ENCODE measurements around the gene C1QTNF6. TPM values are rescaled to one million over a fixed set of nuclear protein-coding genes. Genes with fewer than 3 reads are reported as not detected.

The C1QTNF6 gene
- total and polyA plus RNA-seq, 2 experiments from 2014 or later = 1.7 to 2.3 TPM

DNA sequence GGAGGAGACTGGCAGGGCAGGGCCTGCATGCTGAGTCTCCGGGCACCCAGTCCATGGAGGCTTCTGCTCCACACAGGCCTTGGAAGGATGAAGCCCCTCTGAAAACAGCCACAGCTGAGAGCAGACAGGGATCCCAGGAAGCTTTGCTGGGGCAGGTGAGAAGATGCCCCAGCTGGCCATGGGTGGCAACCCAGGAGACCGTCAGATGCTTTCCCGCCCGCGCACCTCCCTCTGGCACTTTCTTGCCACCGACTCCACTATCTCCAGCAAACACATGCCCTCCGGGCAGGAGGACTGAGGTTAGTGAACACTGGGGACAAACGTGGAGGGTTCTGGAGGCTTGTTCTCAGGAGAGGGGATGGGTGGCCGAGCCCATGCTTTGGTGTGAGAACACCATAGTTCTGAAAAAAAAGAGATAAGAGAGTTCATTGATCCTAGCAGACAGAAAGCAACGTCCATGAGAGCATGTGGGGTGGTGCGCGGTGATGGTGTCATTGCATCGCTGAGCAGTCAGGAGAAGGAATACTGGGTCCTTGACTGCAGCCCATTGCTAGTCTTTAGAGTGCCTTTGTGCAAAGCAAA, 2.3 kb downstream of the C1QTNF6 start:
- Histone ChIP-seq H3K9me2 (ENCODE audit: insufficient read depth) (no peaks in the 10 kb centered on the region), H3K27me3 (ENCODE audit: insufficient read depth) (no peaks in the 10 kb centered on the region), H3K4me3 (no peak overlapping the region), H3K4me2 (no peak overlapping the region), H4K20me1 (replicated peaks; ENCODE audit: insufficient read depth) (no peaks in the 10 kb centered on the region), H3F3A (replicated peaks; ENCODE audit: low read depth) (peaks cover 10% of the 10 kb centered on the region; the same call in 1 of the 2 replicates), H3K4me1 (ENCODE audit: insufficient read depth) (peaks cover 33% of the 10 kb centered on the region), H3K79me2 (replicated peaks; ENCODE audit: insufficient read depth) (no peaks in the 10 kb centered on the region), H2AFZ (no peak overlapping the region), H3K36me3 (ENCODE audit: insufficient read depth) (no peaks in the 10 kb centered on the region), H3K27ac (ENCODE audit: low read depth) (no peak overlapping the region)
- ATAC-seq = no peak
- peaks cover 4% of the 10 kb centered on the region; the same call in 2 of the 3 replicates for H3K9me3 Mint-ChIP-seq
- peaks cover 8% of the 10 kb centered on the region for H3K36me3 Mint-ChIP-seq (ENCODE audit: low read depth)
- no peak for DNase-seq (ENCODE audit: low spot score)
- TF ChIP-seq STAT1 (IDR thresholded peaks at IDR 0.05; ENCODE audit: unreplicated experiment) (no peak), ZNF114 (CRISPR knock-in tag; IDR thresholded peaks at IDR 0.05) (no peak), ZNF331 (CRISPR knock-in tag; IDR thresholded peaks at IDR 0.05; ENCODE audit: low read depth) (no peak), JUNB (IDR thresholded peaks at IDR 0.05; ENCODE audit: unreplicated experiment) (no peak), EZH2 (IDR thresholded peaks at IDR 0.05; ENCODE audit: low read depth, unreplicated experiment) (no peak)
- TF ChIP-seq, protein P1, sequence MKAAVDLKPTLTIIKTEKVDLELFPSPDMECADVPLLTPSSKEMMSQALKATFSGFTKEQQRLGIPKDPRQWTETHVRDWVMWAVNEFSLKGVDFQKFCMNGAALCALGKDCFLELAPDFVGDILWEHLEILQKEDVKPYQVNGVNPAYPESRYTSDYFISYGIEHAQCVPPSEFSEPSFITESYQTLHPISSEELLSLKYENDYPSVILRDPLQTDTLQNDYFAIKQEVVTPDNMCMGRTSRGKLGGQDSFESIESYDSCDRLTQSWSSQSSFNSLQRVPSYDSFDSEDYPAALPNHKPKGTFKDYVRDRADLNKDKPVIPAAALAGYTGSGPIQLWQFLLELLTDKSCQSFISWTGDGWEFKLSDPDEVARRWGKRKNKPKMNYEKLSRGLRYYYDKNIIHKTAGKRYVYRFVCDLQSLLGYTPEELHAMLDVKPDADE (IDR thresholded peaks at IDR 0.05) = no peak
- TF ChIP-seq, protein P2, sequence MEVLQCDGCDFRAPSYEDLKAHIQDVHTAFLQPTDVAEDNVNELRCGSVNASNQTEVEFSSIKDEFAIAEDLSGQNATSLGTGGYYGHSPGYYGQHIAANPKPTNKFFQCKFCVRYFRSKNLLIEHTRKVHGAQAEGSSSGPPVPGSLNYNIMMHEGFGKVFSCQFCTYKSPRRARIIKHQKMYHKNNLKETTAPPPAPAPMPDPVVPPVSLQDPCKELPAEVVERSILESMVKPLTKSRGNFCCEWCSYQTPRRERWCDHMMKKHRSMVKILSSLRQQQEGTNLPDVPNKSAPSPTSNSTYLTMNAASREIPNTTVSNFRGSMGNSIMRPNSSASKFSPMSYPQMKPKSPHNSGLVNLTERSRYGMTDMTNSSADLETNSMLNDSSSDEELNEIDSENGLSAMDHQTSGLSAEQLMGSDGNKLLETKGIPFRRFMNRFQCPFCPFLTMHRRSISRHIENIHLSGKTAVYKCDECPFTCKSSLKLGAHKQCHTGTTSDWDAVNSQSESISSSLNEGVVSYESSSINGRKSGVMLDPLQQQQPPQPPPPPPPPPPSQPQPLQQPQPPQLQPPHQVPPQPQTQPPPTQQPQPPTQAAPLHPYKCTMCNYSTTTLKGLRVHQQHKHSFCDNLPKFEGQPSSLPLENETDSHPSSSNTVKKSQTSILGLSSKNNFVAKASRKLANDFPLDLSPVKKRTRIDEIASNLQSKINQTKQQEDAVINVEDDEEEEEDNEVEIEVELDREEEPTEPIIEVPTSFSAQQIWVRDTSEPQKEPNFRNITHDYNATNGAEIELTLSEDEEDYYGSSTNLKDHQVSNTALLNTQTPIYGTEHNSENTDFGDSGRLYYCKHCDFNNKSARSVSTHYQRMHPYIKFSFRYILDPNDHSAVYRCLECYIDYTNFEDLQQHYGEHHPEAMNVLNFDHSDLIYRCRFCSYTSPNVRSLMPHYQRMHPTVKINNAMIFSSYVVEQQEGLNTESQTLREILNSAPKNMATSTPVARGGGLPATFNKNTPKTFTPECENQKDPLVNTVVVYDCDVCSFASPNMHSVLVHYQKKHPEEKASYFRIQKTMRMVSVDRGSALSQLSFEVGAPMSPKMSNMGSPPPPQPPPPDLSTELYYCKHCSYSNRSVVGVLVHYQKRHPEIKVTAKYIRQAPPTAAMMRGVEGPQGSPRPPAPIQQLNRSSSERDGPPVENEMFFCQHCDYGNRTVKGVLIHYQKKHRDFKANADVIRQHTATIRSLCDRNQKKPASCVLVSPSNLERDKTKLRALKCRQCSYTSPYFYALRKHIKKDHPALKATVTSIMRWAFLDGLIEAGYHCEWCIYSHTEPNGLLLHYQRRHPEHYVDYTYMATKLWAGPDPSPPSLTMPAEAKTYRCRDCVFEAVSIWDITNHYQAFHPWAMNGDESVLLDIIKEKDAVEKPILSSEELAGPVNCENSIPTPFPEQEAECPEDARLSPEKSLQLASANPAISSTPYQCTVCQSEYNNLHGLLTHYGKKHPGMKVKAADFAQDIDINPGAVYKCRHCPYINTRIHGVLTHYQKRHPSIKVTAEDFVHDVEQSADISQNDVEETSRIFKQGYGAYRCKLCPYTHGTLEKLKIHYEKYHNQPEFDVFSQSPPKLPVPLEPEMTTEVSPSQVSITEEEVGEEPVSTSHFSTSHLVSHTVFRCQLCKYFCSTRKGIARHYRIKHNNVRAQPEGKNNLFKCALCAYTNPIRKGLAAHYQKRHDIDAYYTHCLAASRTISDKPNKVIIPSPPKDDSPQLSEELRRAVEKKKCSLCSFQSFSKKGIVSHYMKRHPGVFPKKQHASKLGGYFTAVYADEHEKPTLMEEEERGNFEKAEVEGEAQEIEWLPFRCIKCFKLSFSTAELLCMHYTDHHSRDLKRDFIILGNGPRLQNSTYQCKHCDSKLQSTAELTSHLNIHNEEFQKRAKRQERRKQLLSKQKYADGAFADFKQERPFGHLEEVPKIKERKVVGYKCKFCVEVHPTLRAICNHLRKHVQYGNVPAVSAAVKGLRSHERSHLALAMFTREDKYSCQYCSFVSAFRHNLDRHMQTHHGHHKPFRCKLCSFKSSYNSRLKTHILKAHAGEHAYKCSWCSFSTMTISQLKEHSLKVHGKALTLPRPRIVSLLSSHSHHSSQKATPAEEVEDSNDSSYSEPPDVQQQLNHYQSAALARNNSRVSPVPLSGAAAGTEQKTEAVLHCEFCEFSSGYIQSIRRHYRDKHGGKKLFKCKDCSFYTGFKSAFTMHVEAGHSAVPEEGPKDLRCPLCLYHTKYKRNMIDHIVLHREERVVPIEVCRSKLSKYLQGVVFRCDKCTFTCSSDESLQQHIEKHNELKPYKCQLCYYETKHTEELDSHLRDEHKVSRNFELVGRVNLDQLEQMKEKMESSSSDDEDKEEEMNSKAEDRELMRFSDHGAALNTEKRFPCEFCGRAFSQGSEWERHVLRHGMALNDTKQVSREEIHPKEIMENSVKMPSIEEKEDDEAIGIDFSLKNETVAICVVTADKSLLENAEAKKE (CRISPR knock-in tag; IDR thresholded peaks at IDR 0.05) = no peak
- H3K27me3 Mint-ChIP-seq (ENCODE audit: insufficient read depth, low read depth, poor library complexity) = peaks cover 10% of the 10 kb centered on the region
- H3K4me1 Mint-ChIP-seq = peaks cover 34% of the 10 kb centered on the region
- no peak overlapping the region for H3K27ac Mint-ChIP-seq
- no peak overlapping the region for H3K4me3 Mint-ChIP-seq
